Endothelial cell of umbilical vein (primary cell): ENCODE measurements around the gene GBP5.

ENCODE experiments used
- CTCF ChIP-seq, 2 donors: IDR thresholded peaks; 1 replicate in 1 of 2; 2 replicates in 1 of 2; pipeline ENCODE4 v1.5.1; 2011; ENCODE audit warnings: low read length in 2 of 2, mild to moderate bottlenecking in 2 of 2, moderate library complexity in 2 of 2, control low read depth in 1 of 2, inconsistent platforms in 1 of 2, low read depth in 1 of 2; ENCODE audit not compliant: insufficient read depth in 1 of 2; ENCODE audit errors: extremely low read depth in 1 of 2
- EZH2 ChIP-seq: IDR thresholded peaks from 2 replicates; pipeline ENCODE4 v1.6.1; 2012; ENCODE audit warnings: borderline replicate concordance, low read depth, mild to moderate bottlenecking, moderate library complexity, low read length, inconsistent platforms; ENCODE audit not compliant: severe bottlenecking
- FOS ChIP-seq: IDR thresholded peaks from 2 replicates; pipeline ENCODE4 v1.6.1; 2011; ENCODE audit warnings: mild to moderate bottlenecking, low read length, moderate library complexity, borderline replicate concordance; ENCODE audit not compliant: insufficient read depth
- JUN ChIP-seq: IDR thresholded peaks from 2 replicates; pipeline ENCODE4 v1.6.1; 2011; ENCODE audit warnings: borderline replicate concordance, low read depth; ENCODE audit not compliant: insufficient read length, insufficient read depth
- MAX ChIP-seq: IDR thresholded peaks from 2 replicates; pipeline ENCODE4 v1.6.1; 2011; ENCODE audit not compliant: insufficient read depth, insufficient read length
- MYC ChIP-seq: IDR thresholded peaks from one replicate; pipeline ENCODE4 v1.6.1; 2011; ENCODE audit warnings: mild to moderate bottlenecking, low read depth, low read length
- POLR2A ChIP-seq: IDR thresholded peaks from 2 replicates; pipeline ENCODE4 v1.6.1; 2012; ENCODE audit warnings: low read depth, mild to moderate bottlenecking, control low read depth, low read length
- POLR2AphosphoS5 ChIP-seq: IDR thresholded peaks from 2 replicates; pipeline ENCODE4 v1.6.1; 2012; ENCODE audit warnings: low read depth, mild to moderate bottlenecking, control low read depth, low read length, moderate library complexity; ENCODE audit not compliant: insufficient read depth

GRCh38 chr1:89274411-89274857 lies 1.8 kb upstream of the GBP5 start:
- TF ChIP-seq EZH2 (no peak), POLR2A (no peak), CTCF (IDR thresholded peaks at IDR 0.05; ENCODE audit: extremely low read depth in 1 of 2, insufficient read depth in 1 of 2, low read depth in 1 of 2, low read length in 2 of 2) (no peak), POLR2AphosphoS5 (no peak), MYC (no peak), JUN (no peak), MAX (no peak), FOS (no peak)
